Measurements from ENCODE around the gene EBP. TPM values are rescaled to one million over a fixed set of nuclear protein-coding genes. Genes with fewer than 3 reads are reported as not detected.

EBP gene
- total and polyA plus RNA-seq, 2 experiments from 2014 or later, result 128 to 176 TPM

DNA sequence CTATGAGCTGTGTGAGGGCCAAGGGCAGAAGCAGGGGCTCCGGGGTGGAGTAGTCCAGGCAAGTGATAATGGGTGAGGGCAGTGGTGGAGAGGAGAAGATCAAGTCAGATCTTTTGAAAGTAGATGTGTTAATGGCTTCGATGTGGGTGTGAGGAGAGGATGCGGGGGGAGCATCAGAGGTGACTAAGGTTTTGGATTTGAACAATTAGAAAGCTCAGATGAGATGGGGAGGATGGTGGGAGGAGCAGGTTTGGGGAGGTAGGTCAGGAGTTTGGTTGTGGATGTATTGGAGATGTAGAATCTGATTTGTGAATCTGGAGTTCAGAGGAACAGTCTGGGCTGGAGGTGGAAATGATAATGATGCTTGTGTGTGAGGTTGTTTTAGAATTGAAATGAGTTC lies 41.0 kb upstream of the EBP start:
- Mint-ChIP-seq H3K4me1 (peaks cover 10% of the 10 kb centered on the region; the same call in 2 of the 3 replicates), H3K36me3 (ENCODE audit: low read depth) (peaks cover 32% of the 10 kb centered on the region), H3K9me3 (no peaks in the 10 kb centered on the region), H3K4me3 (no peak overlapping the region), H3K27ac (no peak overlapping the region), H3K27me3 (ENCODE audit: insufficient read depth, low read depth, poor library complexity) (peaks cover 3% of the 10 kb centered on the region)
- no peaks in the 10 kb centered on the region for H3K4me1 ChIP-seq (ENCODE audit: insufficient read depth)
- H3K4me3 ChIP-seq, result no peak overlapping the region
- no peak for TF ChIP-seq ZNF331 (CRISPR knock-in tag; IDR thresholded peaks at IDR 0.05; ENCODE audit: low read depth)
- no peak for TF ChIP-seq JUNB (IDR thresholded peaks at IDR 0.05; ENCODE audit: unreplicated experiment)
- TF ChIP-seq EZH2 (IDR thresholded peaks at IDR 0.05; ENCODE audit: low read depth, unreplicated experiment), result no peak
- no peak for TF ChIP-seq ETS1 (IDR thresholded peaks at IDR 0.05)
- TF ChIP-seq CREB1 (CRISPR knock-in tag; IDR thresholded peaks at IDR 0.05; ENCODE audit: low read depth), result no peak
- TF ChIP-seq EZH2phosphoT487 (IDR thresholded peaks at IDR 0.05; ENCODE audit: unreplicated experiment), result no peak
- no peak for TF ChIP-seq NANOG (IDR thresholded peaks at IDR 0.05; ENCODE audit: borderline replicate concordance)
- TF ChIP-seq STAT1 (IDR thresholded peaks at IDR 0.05; ENCODE audit: unreplicated experiment), result no peak
- TF ChIP-seq, protein P1, sequence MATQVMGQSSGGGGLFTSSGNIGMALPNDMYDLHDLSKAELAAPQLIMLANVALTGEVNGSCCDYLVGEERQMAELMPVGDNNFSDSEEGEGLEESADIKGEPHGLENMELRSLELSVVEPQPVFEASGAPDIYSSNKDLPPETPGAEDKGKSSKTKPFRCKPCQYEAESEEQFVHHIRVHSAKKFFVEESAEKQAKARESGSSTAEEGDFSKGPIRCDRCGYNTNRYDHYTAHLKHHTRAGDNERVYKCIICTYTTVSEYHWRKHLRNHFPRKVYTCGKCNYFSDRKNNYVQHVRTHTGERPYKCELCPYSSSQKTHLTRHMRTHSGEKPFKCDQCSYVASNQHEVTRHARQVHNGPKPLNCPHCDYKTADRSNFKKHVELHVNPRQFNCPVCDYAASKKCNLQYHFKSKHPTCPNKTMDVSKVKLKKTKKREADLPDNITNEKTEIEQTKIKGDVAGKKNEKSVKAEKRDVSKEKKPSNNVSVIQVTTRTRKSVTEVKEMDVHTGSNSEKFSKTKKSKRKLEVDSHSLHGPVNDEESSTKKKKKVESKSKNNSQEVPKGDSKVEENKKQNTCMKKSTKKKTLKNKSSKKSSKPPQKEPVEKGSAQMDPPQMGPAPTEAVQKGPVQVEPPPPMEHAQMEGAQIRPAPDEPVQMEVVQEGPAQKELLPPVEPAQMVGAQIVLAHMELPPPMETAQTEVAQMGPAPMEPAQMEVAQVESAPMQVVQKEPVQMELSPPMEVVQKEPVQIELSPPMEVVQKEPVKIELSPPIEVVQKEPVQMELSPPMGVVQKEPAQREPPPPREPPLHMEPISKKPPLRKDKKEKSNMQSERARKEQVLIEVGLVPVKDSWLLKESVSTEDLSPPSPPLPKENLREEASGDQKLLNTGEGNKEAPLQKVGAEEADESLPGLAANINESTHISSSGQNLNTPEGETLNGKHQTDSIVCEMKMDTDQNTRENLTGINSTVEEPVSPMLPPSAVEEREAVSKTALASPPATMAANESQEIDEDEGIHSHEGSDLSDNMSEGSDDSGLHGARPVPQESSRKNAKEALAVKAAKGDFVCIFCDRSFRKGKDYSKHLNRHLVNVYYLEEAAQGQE (IDR thresholded peaks at IDR 0.05; ENCODE audit: unreplicated experiment), result no peak
- TF ChIP-seq ZNF114 (CRISPR knock-in tag; IDR thresholded peaks at IDR 0.05), result no peak
- TF ChIP-seq CTCF (conservative IDR thresholded peaks at IDR 0.05; ENCODE audit: low read depth in 2 of 2), result no peak
- no peak for TF ChIP-seq POLR2AphosphoS5 (IDR thresholded peaks at IDR 0.05; ENCODE audit: low read depth)
- H3K36me3 ChIP-seq (ENCODE audit: insufficient read depth), result peaks cover 4% of the 10 kb centered on the region; the same call in 1 of the 2 replicates
- peaks cover 16% of the 10 kb centered on the region for H3K79me2 ChIP-seq (replicated peaks; ENCODE audit: insufficient read depth)
- H2AFZ ChIP-seq, result no peak overlapping the region
- no peaks in the 10 kb centered on the region for H4K20me1 ChIP-seq (replicated peaks; ENCODE audit: insufficient read depth)
- no peaks in the 10 kb centered on the region for H3F3A ChIP-seq (replicated peaks; ENCODE audit: low read depth)
- no peak overlapping the region for H3K4me2 ChIP-seq
- H3K27ac ChIP-seq (ENCODE audit: low read depth), result no peak overlapping the region
- ATAC-seq, result no peak
- DNase-seq (ENCODE audit: low spot score), result no peak
- no peaks in the 10 kb centered on the region for H3K27me3 ChIP-seq (ENCODE audit: insufficient read depth)
- H3K9me2 ChIP-seq (ENCODE audit: insufficient read depth), result no peaks in the 10 kb centered on the region

All from GM23338 (cell line).